Measurements from ENCODE around the gene MPV17.
"Not testable (repeated sequence)": the region's sequence is repeated elsewhere in the genome, so short reads cannot be mapped to it uniquely, and the experiment has no call there.

MPV17 gene

DNA sequence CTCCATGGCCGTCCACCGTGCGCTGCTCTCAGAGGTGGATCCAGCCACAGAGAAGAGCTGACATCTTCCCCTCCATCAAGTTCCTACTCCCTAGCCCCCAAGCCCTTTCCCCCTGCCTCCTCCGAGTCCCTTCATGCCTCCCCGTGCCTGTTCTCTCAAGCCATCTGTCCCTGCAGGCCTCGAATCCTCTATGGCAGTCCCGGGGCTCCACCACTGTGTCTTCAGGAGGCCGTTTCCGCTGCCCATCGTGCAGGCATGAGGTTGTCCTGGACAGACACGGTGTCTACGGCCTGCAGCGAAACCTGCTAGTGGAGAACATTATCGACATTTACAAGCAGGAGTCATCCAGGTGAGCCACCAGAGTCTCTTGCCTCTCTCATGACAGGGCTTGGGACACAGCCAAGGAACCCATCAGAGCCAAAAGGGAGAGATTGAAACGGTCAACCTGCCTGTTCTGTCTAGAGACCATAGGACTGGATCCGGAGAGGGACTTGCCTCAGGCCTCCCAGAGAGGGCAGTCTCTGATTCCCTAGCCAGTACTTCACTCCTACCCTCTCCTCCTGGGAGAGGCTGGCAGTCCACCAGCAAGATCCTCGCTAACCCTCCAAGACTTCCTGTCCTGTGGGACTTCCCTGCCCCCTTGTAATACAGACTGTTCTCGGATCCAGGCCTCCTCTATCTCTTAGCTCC is 24.4 kb downstream of the MPV17 start:
- no peak for DNase-seq (ENCODE audit: low spot score)

DNA sequence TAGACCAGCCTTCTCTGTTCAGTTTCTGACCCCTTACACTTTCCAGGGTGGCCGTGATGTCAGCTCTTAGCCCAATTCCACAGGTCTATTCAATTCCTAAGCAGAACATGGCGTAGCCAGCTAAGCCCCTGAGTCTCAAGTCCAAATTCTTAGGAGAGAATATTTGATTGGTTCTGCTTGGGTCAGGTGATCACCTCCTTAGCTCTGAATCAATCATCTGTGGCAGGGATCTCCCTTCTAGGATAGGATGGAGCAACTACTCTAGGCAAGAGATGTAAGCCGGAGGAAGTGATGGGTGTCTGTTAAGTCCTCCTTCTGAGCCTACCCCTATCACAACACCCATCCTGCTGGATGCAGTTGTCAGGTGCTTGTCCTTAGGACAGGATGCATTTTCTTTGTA is 25.7 kb downstream of the MPV17 start:
- DNase-seq (ENCODE audit: low spot score): no peak

- no peak for DNase-seq (ENCODE audit: low spot score)
Measured at GRCh38 chr2:27296481-27296880, 26.4 kb downstream of the MPV17 start.

DNA sequence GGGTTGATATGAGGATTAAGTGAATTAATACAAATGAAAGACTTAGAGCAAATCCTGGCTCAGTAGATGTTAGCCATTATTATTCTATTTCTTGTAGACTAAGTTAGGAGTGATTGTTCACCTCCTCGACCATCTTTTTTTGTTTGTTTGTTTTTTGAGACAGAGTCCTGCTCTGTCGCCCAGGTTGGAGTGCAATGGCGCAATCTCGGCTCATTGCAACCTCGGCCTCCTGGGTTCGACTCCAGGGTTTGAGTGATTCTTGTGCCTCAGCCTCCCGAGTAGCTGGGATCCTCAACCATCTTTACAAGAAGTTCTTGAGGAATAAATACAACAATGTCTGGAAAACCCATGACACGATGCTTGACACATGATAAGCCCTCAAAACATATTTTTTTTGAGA is 28.0 kb downstream of the MPV17 start:
- no peak for DNase-seq (ENCODE audit: low spot score)

- DNase-seq (ENCODE audit: low spot score): no peak
Measured at GRCh38 chr2:27291865-27292264, 31.0 kb downstream of the MPV17 start.

GRCh38 chr2:27290549-27290948 is 32.3 kb downstream of the MPV17 start:
- no peak for DNase-seq (ENCODE audit: low spot score)

GRCh38 chr2:27288610-27289009 is 34.3 kb downstream of the MPV17 start:
- no peak for DNase-seq (ENCODE audit: low spot score)

DNA sequence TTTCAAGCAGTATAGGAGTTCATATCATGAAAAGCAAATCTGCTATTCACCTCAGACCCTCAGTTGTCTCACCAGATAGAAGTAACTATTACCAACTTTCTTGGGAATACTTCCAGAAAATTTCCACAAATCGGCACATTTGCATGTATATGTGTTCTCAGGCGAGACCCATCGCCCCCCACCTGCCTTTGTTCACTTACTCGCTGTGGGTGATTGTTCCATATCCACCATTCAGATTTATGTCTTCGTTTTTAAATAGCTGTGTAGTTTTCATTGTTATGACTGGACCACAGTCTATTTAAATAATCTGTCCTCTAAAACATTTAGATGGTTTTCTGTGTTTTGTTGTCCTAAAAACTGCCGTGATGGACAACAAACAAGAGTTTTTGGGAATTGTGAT is 37.4 kb downstream of the MPV17 start:
- DNase-seq (ENCODE audit: low spot score): no peak

- no peak for DNase-seq (ENCODE audit: low spot score)
Measured at GRCh38 chr2:27284996-27285395, 37.9 kb downstream of the MPV17 start.

DNA sequence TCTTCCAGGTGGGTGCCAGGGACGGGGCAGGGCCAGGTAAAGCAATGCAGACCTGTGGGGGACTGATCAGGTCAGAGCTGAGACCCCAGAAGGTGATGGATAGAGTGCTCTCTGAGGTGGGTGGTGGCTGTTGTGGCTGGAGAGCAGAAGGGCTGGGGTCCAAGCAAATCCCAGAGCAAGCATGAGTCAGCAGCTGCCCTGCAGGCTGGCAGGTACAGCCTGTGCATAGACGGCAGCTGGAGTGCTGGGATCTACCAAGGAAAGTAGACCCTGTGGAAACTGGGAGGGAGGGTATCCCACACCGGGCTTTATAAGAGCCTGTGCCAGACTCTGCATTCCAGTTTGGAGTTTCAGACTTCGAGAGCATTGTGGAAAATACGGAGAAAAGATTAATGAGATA is 40.0 kb downstream of the MPV17 start:
- no peak for DNase-seq (ENCODE audit: low spot score)

GRCh38 chr2:27281855-27282559 is 40.9 kb downstream of the MPV17 start, which contains the start of gene TRIM54:
Gene TRIM54 (plus strand): TSS chr2:27282429. CDS start chr2:27282732, 303 bp downstream.
- DNase-seq (ENCODE audit: low spot score): no peak

DNA sequence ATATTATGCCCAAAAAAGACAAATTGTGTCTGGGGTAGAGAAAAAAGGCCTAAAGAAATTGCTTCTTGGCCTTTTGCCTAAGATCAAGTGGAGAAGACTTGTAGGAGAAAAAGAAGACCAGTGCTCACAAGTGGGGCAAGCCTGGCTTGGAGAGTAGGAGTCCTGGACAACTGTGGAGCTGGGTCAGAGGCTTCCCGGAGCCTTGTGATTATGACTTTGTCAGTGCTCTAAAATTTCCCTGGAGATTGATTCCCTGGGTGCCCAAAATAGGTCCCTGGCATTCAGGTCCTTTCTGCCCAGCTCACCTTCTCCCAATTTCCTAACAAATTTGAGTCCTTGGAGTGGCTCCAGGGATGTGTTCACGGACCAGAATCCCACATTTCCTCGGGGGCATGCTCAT is 41.5 kb downstream of the MPV17 start:
- DNase-seq (ENCODE audit: low spot score): no peak

DNA sequence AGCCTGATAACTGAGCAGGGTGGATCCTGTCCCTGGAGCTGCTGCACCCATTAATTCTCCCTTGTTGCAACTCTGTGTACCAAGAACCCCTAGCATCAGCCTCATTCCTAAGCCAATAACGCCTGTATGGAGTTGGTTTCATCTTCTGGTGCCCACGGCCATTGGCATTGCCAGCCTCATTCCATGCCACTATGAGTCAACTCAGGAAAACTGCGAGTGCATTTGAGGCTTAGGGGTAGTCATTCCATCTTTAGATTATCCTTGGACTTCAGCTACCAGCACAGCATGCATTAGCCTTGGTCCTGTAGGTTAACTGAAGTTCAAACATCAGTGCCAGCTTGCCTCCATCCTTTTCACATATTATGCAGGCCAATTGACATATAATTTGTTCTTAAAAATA is 42.1 kb downstream of the MPV17 start:
- DNase-seq (ENCODE audit: low spot score): no peak

- DNase-seq (ENCODE audit: low spot score): no peak
Measured at GRCh38 chr2:27278010-27278409, 44.9 kb downstream of the MPV17 start.

DNA sequence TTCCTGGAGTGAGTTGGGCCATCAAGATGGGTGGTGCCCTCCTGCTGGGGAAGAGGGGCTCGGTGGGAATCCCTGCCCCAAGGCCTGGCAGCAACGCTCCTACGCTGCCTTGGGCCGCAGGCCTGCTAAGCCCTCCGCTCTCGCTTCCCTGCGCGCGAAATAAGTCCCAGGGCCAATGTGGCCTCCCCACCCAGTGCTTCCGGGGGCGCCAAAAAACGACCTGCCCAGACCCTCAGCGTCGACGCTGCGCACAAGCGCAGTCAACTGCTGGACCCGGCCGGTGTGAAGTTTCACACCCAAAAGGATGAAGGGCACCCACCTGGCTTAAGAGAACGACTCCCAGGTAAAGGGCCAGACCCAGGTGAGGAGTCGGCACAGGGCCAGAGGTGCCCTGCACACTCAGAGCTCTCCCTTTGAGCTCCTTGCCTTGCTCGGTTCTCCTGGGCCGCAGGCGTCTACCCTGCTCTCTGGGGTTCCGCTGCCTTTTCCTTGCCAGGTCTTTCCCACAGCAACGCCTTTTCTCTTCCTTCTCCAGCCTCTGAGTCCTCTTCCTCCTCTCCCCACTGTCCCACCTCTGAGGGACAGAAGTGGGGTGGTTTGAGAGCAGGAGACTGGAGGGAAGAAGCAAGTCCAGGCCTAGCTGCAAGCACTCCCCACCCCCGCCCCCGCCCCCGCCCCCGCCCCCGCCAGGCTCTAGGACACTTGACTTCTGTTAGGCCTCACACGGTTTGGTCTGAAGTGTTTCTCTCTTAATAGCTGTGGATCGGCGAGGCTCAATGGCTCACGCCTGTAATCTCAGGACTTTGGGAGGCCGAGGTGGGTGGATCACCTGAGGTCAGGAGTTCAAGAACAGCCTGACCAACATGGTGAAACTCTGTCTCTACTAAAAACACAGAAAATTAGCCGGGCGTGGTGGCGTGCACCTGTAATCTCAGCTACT is 47.4 kb downstream of the MPV17 start, which contains the start of gene DNAJC5G:
TSS of gene DNAJC5G (plus strand) at position 223 of the 940 bp plus-strand sequence. CDS start 1,296 bp downstream, outside the sequence.
- DNase-seq (ENCODE audit: low spot score): no peak

DNA sequence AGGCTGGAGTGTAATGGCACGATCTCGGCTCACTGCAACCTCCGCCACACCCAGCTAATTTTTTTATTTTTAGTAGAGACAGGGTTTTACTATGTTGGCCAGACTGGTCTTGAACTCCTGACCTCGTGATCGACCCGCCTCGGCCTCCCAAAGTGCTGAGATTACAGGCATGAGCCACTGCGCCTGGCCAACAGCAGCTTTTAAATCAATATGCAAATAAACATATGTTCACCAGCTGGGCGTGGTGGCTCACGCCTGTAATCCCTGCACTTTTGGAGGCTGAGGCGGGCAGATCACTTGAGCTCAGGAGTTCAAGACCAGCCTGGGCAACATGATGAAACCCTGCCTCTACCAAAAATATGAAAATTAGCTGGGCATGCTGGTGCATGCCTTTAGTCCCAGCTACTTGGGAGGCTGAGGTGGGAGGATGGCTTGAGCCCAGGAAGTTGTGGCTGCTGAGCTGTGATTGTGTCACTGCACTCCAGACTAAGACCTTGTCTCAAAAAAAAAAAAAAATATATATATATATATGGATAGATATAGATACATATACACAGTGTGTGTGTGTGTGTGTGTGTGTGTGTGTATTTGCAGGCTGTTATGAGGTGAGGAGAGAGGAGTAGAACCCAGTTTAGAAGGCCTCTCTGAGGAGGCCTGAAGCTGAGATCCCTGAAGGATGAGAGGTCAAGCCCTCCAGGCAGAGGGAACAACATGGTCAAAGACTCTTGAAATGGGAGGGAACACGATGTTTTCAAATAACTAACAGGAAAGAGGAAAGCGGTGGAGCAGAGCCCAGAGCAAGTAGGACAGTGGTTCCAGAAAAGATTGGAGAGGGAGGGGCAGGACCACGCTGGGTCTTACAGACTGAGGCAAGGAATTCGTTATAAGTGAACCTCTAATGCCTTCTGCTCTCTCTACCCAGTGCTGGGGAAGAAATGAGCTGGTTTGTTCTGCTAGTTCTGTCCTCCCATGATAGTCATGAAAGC is 50.1 kb downstream of the MPV17 start:
- DNase-seq (ENCODE audit: low spot score): not testable (repeated sequence)

GRCh38 chr2:27271631-27272340 is 51.1 kb downstream of the MPV17 start:
- no peak for DNase-seq (ENCODE audit: low spot score)

GRCh38 chr2:27270670-27271069 is 52.2 kb downstream of the MPV17 start:
- DNase-seq (ENCODE audit: low spot score): no peak

- no peak for DNase-seq (ENCODE audit: low spot score)
Measured at GRCh38 chr2:27270131-27270530, 52.8 kb downstream of the MPV17 start.

DNA sequence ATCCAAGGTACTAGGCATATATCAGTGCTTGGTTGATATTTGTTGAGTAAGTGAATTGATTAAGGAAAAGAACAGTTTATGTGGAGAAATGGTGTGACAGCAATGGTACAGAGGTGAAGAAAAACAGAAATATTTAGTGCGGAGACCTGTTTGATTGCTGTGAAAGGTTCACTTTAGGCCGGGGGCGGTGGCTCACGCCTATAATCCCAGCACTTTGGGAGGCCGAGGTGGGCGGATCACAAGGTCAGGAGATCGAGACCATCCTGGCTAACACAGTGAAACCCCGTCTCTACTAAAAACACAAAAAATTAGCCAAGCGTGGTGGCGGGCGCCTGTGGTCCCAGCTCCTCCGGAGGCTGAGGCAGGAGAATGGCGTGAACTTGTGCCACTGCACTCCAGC is 54.6 kb downstream of the MPV17 start:
- DNase-seq (ENCODE audit: low spot score): not testable (repeated sequence)

DNA sequence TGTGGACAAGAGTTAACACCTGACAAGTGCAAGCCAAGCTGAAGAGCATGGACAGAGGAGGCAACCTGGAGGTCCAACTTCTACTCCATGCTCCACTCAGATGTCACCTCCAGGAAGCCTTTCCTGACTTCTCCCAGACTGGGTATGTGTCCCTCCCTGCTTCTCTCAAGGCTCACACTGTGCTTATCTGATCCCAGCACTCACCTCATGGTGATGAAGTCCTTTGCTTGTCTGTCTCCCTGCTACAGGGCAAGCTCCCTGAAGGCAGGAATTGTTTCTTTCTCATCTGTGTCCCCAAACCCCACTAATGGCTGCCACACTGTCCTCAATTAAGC is 57.4 kb downstream of the MPV17 start:
- no peak for DNase-seq (ENCODE audit: low spot score)
